H1 (cell line): ENCODE measurements around the gene TLR9. TPM values are rescaled to one million over a fixed set of nuclear protein-coding genes. Genes with fewer than 3 reads are reported as not detected.
"Not testable (repeated sequence)": the region's sequence is repeated elsewhere in the genome, so short reads cannot be mapped to it uniquely, and the experiment has no call there.

Source experiments
- CTCF ChIA-PET: fragments of 300-600 bp; sonication (Branson Sonifier 250); formaldehyde crosslinking; loops from one replicate; lab custom pipeline; 2021; ENCODE audit not compliant: partially characterized antibody; lab: Charles Lee
- POLR2A ChIA-PET: fragments of 300-600 bp; sonication (Branson Sonifier 250); formaldehyde crosslinking; loops from one replicate; lab custom pipeline; 2021; ENCODE audit warnings: inconsistent platforms; ENCODE audit not compliant: partially characterized antibody; lab: Charles Lee
- DNase-seq, 2 experiments: peaks; one replicate each; pipeline versions ENCODE4 v3.0.0 to v3.0.0-alpha.2; 2010 to 2022; ENCODE audit warnings: low spot score in 2 of 2, low read depth in 1 of 2, mixed read lengths in 1 of 2
- FAIRE-seq: peaks from 2 replicates; lab custom pipeline; 2011; peaks lifted over from hg19 to GRCh38; lab: Jason Lieb, UNC
- H2AFZ ChIP-seq: 2 replicates; pipeline ENCODE4 v1.8.1; 2012; ENCODE audit warnings: low read length, inconsistent platforms
- H2AK5ac ChIP-seq: 2 replicates; pipeline ENCODE4 v1.6.1; 2013; ENCODE audit warnings: low read depth, low read length
- H2BK120ac ChIP-seq: replicated peaks from 2 replicates; pipeline ENCODE3; 2013; ENCODE audit warnings: low read depth, low read length, inconsistent platforms
- H2BK12ac ChIP-seq: 2 replicates; pipeline ENCODE4 v1.6.1; 2013; ENCODE audit warnings: low read depth, low read length
- H2BK15ac ChIP-seq: 2 replicates; pipeline ENCODE4 v1.6.1; 2013; ENCODE audit warnings: low read length
- H2BK20ac ChIP-seq: 2 replicates; pipeline ENCODE4 v1.6.1; 2013; ENCODE audit warnings: low read length
- H2BK5ac ChIP-seq: 2 replicates; pipeline ENCODE4 v1.6.1; 2013; ENCODE audit warnings: low read depth, low read length
- H3K14ac ChIP-seq: 2 replicates; pipeline ENCODE4 v1.6.1; 2013; ENCODE audit warnings: inconsistent platforms; ENCODE audit not compliant: insufficient read length
- H3K18ac ChIP-seq: 2 replicates; pipeline ENCODE4 v1.6.1; 2013; ENCODE audit warnings: low read length; ENCODE audit errors: extremely low read depth
- H3K23ac ChIP-seq: 2 replicates; pipeline ENCODE4 v1.6.1; 2013; ENCODE audit warnings: inconsistent platforms; ENCODE audit not compliant: insufficient read length
- H3K23me2 ChIP-seq: 2 replicates; pipeline ENCODE4 v1.6.1; 2013; ENCODE audit warnings: low read depth, low read length
- H3K27ac ChIP-seq: 2 replicates; pipeline ENCODE4 v1.6.1; 2011; ENCODE audit warnings: low read depth, low read length, inconsistent platforms
- H3K27me3 ChIP-seq, 4 experiments: replicated peaks in 1 of 4; 1 replicate in 1 of 4; 2 replicates in 3 of 4; pipeline versions ENCODE4 v1.6.1 to v1.8.1; 2011 to 2013; ENCODE audit warnings: low read length in 3 of 4, mild to moderate bottlenecking in 3 of 4, inconsistent platforms in 2 of 4, mixed read lengths in 2 of 4, moderate library complexity in 1 of 4; ENCODE audit not compliant: control insufficient read depth in 3 of 4, insufficient read depth in 3 of 4; ENCODE audit errors: extremely low read depth in 1 of 4
- H3K36me3 ChIP-seq, 4 experiments: 2 replicates each; pipeline versions ENCODE4 v1.6.1 to v1.8.1; 2011 to 2013; ENCODE audit warnings: mild to moderate bottlenecking in 4 of 4, low read length in 3 of 4, moderate library complexity in 2 of 4, control low read depth in 1 of 4, inconsistent platforms in 1 of 4; ENCODE audit not compliant: insufficient read depth in 4 of 4, control insufficient read depth in 2 of 4
- H3K4ac ChIP-seq: replicated peaks from 2 replicates; pipeline ENCODE3; 2013; ENCODE audit warnings: low read length, low read depth, mixed read lengths, inconsistent platforms; ENCODE audit not compliant: insufficient read length
- H3K4me1 ChIP-seq, 4 experiments: replicated peaks in 1 of 4; 1 replicate in 1 of 4; 2 replicates in 3 of 4; pipeline versions ENCODE4 v1.6.1 to v1.8.1; 2011 to 2013; ENCODE audit warnings: low read length in 3 of 4, inconsistent platforms in 2 of 4, mixed read lengths in 1 of 4; ENCODE audit not compliant: insufficient read depth in 4 of 4, control insufficient read depth in 3 of 4
- H3K4me2 ChIP-seq, 2 experiments: 2 replicates each; pipeline versions ENCODE4 v1.6.1 to v1.8.1; 2011 to 2013; ENCODE audit warnings: low read depth in 2 of 2, low read length in 2 of 2, control low read depth in 1 of 2, inconsistent platforms in 1 of 2, mild to moderate bottlenecking in 1 of 2; ENCODE audit not compliant: insufficient read depth in 1 of 2
- H3K4me3 ChIP-seq, 4 experiments: fragments of 200-600, 300-600 bp in 1 of 4; sonication (generic), shearing (Covaris generic), sonication (Bioruptor Twin) in 1 of 4; 2 replicates each; pipeline versions ENCODE4 v1.5.1 to v1.8.1; 2011 to 2016; ENCODE audit warnings: low read length in 4 of 4, low read depth in 3 of 4, control low read depth in 2 of 4, inconsistent platforms in 2 of 4, mild to moderate bottlenecking in 2 of 4, mixed read lengths in 1 of 4, moderate library complexity in 1 of 4; ENCODE audit not compliant: insufficient read depth in 2 of 4; ENCODE audit errors: extremely low read depth in 1 of 4
- H3K56ac ChIP-seq: replicated peaks from 2 replicates; pipeline ENCODE3; 2013; ENCODE audit warnings: low read depth, mild to moderate bottlenecking, mixed read lengths, low read length, inconsistent platforms; ENCODE audit not compliant: insufficient read length
- H3K79me1 ChIP-seq: 2 replicates; pipeline ENCODE4 v1.6.1; 2013; ENCODE audit warnings: low read depth, low read length, control low read depth
- H3K79me2 ChIP-seq, 2 experiments: 2 replicates each; pipeline versions ENCODE4 v1.6.1 to v1.8.1; 2012 to 2013; ENCODE audit warnings: low read length in 2 of 2, mild to moderate bottlenecking in 2 of 2, inconsistent platforms in 1 of 2; ENCODE audit not compliant: insufficient read depth in 2 of 2, control insufficient read depth in 1 of 2
- H3K9ac ChIP-seq, 4 experiments: replicated peaks in 1 of 4; 1 replicate in 1 of 4; 2 replicates in 3 of 4; pipeline versions ENCODE4 v1.6.1 to v1.8.1; 2011 to 2013; ENCODE audit warnings: low read depth in 3 of 4, low read length in 3 of 4, control low read depth in 2 of 4, mild to moderate bottlenecking in 2 of 4, moderate library complexity in 2 of 4, inconsistent platforms in 1 of 4; ENCODE audit errors: extremely low read depth in 1 of 4
- H3K9me3 ChIP-seq, 2 experiments: 2 replicates each; pipeline versions ENCODE4 v1.6.1 to v1.8.1; 2012 to 2013; ENCODE audit warnings: mild to moderate bottlenecking in 2 of 2, moderate library complexity in 2 of 2, control low read depth in 1 of 2, inconsistent platforms in 1 of 2, low read depth in 1 of 2, low read length in 1 of 2, mixed read lengths in 1 of 2; ENCODE audit not compliant: insufficient read depth in 2 of 2
- H4K20me1 ChIP-seq, 2 experiments: replicated peaks in 1 of 2; 2 replicates each; pipeline versions ENCODE3 to v1.8.1; 2011 to 2013; ENCODE audit warnings: inconsistent platforms in 2 of 2, low read length in 2 of 2, mild to moderate bottlenecking in 1 of 2; ENCODE audit not compliant: insufficient read depth in 2 of 2, control insufficient read depth in 1 of 2
- H4K5ac ChIP-seq: 2 replicates; pipeline ENCODE4 v1.6.1; 2013; ENCODE audit warnings: low read length, low read depth, mixed read lengths, inconsistent platforms; ENCODE audit not compliant: insufficient read length
- H4K8ac ChIP-seq: 2 replicates; pipeline ENCODE4 v1.8.0; 2013; ENCODE audit warnings: mild to moderate bottlenecking, moderate library complexity, low read length, inconsistent platforms; ENCODE audit not compliant: insufficient read depth; ENCODE audit errors: extremely low read depth
- H4K91ac ChIP-seq: replicated peaks from 2 replicates; pipeline ENCODE3; 2013; ENCODE audit warnings: low read length, mixed read lengths, inconsistent platforms; ENCODE audit not compliant: insufficient read length
- WGBS, 2 experiments: shearing (Covaris generic) in 1 of 2; methylation state at CpG; one replicate each; pipeline versions ENCODE4 v1.1.6 to v1.1.7; 2013 to 2015; ENCODE audit warnings: low lambda C conversion rate in 2 of 2, mixed read lengths in 2 of 2, inconsistent platforms in 1 of 2, low coverage in 1 of 2, missing lambda C conversion rate in 1 of 2; ENCODE audit not compliant: insufficient replicate concordance in 2 of 2, insufficient coverage in 1 of 2, insufficient read length in 1 of 2; ENCODE audit errors: extremely low coverage in 1 of 2, missing lambda C conversion rate in 1 of 2; 5-methylcytosine and 5-hydroxymethylcytosine counted together
- polyA plus RNA-seq, 7 experiments: library from polyadenylated mRNA; depleted of rRNA in 3 of 7; stranded (reverse) in 5 of 7; unstranded in 2 of 7; fragments of >200 nt in 5 of 7; fragments of 200-250 nt in 2 of 7; gene quantifications; 1 replicate in 5 of 7; 2 replicates in 1 of 7; 4 replicates in 1 of 7; pipeline versions ENCODE4 v1.2.1 to v1.2.3, GENCODE V29; 2011 to 2013; ENCODE audit warnings: missing spikeins in 2 of 7, mixed read lengths in 2 of 7
- total RNA-seq: library from RNA; stranded (reverse); fragmentation: NEBNext Ultra II Directional; extraction: Animal tissue kit (Norgen Biotek cat#: 25700); gene quantifications from 2 replicates; pipeline ENCODE4 v1.2.1, GENCODE V29; 2021

The TLR9 gene
- total and polyA plus RNA-seq, 2 of the 8 experiments (the other 6 are each of a cell fraction or from before 2014, with no cell fraction given) = 0.05 TPM; not detected in 1

DNA sequence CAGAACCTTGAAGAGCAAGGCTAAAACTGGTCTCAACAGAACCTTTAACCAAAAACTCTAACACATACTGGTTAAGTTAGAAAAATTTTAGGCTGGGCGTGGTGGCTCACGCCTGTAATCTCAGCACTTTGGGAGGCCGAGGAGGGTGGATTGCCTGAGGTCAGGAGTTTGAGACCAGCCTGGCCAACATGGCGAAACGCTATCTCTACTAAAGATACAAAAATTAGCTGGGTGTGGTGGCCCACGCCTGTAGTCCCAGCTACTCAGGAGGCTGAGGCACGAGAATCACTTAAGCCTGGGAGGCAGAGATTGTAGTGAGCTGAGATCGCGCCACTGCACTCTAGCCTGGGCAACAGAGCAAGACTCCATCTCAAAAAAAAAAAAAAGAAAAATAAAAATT, 46.7 kb upstream of the TLR9 start:
- H2BK15ac ChIP-seq, H3K79me1 ChIP-seq, H3K4me1 ChIP-seq, H4K91ac ChIP-seq, H2BK20ac ChIP-seq, H3K23me2 ChIP-seq, H3K4me2 ChIP-seq, H3K4ac ChIP-seq, H3K18ac ChIP-seq, H3K4me3 ChIP-seq, H3K27ac ChIP-seq, H3K14ac ChIP-seq, H3K56ac ChIP-seq, H3K9me3 ChIP-seq, H4K8ac ChIP-seq, H2AFZ ChIP-seq, H2BK120ac ChIP-seq, H3K9ac ChIP-seq, H3K23ac ChIP-seq, H4K5ac ChIP-seq, H3K27me3 ChIP-seq, H2AK5ac ChIP-seq, H2BK5ac ChIP-seq, DNase-seq, H2BK12ac ChIP-seq, FAIRE-seq: not testable (repeated sequence)
- peaks cover 44 to 94% of the 10 kb centered on the region in 2 experiments for H3K79me2 ChIP-seq
- ChIA-PET CTCF (interaction anchor here (0.7 to 2.3 kb wide), 7 partner anchors 11 to 84 kb away, joined by 3 to 9 read pairs (median 3); no protein-coding TSS in a partner anchor), POLR2A (interaction anchor here (1.1 to 2.4 kb wide), 3 partner anchors 16 to 35 kb away, joined by 4 to 9 read pairs (median 4); no protein-coding TSS in a partner anchor)
- peaks cover 11 to 40% (median 23%) of the 10 kb centered on the region in 4 experiments for H3K36me3 ChIP-seq
- peaks cover 19 to 24% of the 10 kb centered on the region in 2 experiments for H4K20me1 ChIP-seq
- 90% methylated on average over 9 of the region's 9 CpGs; no CpG with 5 or more reads in 1 of the 2 experiments for WGBS, 2 experiments
